HG03521 (cell line): ENCODE results near the gene GPC3.

Source experiments
- ATAC-seq: cut with Tn5 transposase; IDR thresholded peaks from one replicate; pipeline ENCODE4 v1.9.1; 2021; ENCODE audit warnings: mild to moderate bottlenecking, moderate library complexity; ENCODE audit not compliant: unreplicated experiment

The GPC3 gene

DNA sequence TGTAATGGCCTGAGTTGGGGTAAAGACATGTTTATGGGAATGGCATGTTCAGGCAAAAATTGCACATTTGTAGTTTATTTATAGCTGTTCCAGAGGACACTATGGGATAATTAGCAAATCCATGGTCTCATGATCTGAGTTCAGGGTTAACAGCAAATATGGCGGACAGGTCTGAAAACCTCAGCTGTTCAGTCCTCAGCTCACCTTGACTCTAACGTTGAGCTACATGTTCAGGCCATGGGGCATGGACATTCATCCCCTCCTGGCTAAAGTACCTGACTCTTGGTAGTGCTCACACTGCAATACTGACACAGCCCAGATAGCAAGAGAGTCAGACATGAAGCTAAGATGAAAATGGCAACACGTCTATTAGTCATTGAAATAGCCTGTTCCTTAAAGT, 408.5 kb downstream of the GPC3 start:
- ATAC-seq = no peak

DNA sequence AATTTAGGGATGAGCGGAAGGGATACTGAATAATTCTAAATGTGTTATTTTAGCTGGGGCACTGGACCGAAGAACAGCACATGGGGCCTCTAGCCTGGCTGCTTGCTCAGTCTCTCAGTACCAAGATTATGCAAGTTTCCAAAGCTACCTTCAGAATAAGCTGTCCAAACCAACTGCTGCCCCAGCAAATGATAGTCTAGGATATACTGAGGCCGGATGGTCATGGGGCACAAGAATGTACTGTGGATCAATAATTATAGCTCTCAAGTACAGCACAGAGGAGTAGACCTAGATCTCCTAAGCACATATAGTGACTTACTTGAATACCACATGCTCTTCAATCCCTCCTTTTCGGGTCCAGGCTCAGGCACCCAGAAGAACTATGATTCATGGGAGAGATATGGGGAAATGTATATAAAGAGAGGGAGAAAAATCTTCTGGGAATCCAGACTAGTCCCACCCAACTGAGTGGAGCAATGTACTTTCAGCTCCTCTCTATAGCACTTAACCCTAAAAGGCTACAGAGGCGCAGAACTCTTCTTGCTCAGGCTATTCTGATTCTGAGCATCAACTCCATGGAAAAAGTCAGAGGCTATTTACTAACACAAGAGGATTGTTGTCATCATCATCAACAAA, 409.8 kb downstream of the GPC3 start:
- ATAC-seq = no peak

DNA sequence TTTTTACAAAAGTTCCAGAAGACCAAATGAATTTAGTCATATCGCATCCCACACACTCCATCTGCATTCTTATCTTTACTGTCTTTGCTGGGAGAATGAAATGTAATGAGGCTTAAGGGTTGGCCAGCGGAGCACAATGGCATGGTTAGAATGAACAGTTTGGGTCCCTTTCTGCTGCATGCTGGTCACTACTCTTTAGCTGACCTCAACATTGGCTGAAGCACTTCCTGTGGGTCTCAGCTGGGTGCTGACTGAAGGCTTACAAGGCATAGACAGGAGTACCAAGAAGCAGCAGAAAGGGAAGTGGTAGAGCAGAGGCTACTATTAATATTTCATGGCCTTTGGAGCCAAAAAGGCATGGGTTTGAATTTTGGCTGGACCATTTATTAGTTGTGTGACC, 410.7 kb downstream of the GPC3 start:
- no peak for ATAC-seq

DNA sequence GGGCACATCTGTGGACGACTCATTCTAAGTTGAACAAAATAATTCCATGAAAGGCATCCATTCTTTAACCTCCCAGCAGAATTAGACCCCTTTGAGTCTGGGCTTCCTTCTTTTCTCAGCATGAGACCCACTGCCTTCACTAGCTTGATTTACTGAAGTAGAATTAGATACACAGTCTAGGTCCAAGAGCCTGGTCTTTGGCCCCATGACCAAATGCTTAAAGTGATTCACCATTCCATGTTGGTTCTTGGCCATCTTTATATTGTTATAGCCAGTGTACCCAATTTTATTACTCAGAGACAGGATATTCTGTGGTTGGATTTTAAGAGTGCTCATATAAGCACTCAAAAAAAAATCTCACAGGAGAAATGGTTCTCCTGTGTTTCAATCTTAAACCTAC, 414.8 kb downstream of the GPC3 start:
- no peak for ATAC-seq

DNA sequence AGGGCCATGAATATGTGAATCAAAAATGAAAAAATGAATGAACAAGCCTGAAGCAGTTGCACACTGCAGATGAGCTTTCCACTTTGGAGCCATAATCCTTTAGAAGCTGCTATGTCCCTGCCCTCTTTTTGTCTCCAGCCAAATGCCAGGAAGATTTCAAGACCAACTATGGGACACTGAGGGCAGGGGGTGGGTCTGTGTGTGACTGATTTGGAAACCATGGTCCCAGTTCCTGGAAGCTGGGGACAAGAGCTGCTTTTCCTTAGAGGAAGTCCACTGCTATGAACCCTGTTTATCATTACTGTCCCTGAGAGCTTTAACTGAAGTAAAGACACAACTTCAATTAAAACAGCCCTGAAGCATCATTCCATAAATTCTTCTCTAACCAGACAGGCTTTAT, 416.2 kb downstream of the GPC3 start:
- no peak for ATAC-seq

DNA sequence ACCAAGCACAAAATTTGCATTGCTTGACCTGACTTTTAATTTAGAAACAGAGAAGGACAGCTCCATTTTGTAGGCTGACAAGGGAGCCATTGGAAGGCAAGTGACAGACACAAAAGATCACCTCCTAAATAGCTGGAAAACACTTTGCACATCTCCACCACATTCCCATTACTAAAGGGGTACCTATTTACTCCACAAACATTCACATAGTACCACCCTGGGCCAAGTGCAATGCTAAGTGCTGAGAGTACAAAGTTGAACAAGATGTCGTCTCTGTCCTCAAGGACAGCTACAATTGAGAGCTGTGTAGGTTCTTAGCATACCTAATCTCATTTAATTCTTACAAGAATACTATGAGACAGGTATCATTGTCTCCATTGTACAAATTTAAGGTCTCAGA, 417.3 kb downstream of the GPC3 start:
- no peak for ATAC-seq

DNA sequence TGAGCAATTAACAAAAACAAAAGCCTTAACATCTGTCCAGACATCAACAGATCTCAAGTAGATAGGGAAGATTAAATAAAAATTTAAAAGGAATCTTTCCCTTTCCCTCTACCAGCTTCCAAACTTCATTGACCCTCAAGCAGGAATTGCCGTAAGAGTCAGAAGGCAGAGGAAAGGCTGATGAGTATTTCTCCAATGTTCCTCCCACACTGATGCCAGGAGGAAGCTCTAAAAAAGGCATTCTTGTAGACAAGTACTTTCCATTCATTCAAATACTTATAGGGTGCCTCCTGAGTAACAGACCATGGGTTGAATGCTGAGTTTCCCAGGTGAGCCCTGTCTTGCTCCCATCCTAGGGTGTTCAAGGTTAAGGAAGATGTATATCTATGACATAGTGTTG, 418.5 kb downstream of the GPC3 start:
- no peak for ATAC-seq

DNA sequence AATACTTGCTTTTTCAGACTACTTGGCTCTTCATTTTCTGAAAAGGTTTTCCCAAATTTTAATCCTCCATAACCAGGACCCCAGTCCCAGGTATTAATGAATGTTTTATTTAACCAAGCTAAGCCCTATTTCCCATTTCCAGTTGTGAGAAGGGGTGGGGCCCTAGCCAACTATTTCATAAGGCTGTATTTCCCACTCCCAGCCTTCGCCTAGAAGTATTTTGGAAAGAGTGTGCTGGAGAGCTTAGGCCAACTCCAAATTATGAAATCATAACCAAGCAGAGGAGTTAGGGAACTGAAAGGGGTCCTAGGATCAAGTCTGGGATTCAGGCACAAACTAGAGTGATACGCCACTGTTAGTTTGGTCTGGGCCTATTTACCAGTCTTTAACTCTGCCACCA, 421.7 kb downstream of the GPC3 start:
- ATAC-seq = no peak

DNA sequence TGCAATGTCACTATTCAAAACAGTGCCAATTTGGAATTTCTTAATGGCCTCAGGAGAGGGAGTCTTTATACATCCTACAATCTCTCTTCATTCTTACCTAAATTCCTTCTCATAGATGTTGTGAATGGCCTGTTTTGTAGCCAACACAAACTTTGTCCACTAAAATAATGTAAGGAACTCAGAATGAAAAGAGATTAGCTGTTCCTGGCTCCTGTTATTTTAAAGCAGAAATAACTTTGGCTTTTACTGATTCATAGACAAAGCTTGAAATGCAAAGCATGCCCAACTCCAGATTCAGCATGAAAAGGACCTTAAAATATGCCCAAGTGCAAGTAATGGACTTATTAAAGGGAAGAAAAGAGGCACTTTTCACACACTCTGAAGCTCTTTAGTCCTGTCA, 424.1 kb downstream of the GPC3 start:
- ATAC-seq = no peak

DNA sequence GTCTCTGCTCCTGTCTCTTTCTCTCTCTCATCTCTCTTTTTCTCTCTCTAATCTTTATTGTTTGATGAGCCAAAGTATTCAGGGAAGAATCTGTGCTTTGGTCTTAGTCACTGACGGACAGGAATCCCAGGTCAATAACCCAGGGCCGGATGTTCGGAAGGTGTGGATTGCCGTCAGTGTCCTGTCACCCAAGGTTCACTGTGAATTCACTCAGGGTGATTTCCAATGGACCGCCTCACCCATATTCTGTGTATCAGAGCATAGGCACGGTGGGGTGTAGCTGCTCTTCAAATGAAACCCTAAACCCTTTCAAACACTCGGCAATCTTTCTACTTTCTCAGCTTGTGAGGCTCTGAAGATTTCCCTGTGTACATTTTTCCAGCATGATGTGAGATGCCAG, 425.5 kb downstream of the GPC3 start:
- no peak for ATAC-seq

DNA sequence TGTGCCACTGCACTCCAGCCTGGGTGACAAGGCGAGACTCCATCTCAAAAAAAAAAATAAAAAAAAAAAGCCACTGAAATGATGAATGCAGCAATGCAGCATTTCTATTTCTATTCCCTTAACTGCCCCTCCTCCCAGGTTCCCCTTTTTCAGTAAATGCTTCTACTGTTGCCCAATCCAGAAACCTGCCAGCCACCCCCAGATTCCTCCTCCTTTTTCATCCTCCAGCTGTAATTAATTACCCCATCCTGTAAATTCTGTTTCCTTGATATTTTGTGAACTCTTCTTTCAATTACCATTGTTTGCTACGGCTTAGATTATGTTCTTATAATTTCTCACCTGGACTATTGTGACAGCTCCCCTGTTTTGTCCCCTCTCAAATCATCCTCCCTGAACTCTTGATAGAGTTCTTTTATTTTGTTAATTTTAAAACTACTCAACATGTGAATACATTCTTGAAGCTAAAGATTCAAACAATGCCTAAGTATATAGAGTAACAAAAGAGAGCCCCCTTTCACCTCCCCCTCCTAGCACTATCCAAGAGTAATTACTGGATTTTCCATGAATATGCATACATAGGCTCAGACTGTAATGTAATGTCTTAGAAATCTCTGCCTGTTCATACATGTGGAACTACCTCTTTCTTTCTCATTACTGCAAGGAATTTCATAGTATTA, 429.5 kb downstream of the GPC3 start:
- ATAC-seq = no peak

DNA sequence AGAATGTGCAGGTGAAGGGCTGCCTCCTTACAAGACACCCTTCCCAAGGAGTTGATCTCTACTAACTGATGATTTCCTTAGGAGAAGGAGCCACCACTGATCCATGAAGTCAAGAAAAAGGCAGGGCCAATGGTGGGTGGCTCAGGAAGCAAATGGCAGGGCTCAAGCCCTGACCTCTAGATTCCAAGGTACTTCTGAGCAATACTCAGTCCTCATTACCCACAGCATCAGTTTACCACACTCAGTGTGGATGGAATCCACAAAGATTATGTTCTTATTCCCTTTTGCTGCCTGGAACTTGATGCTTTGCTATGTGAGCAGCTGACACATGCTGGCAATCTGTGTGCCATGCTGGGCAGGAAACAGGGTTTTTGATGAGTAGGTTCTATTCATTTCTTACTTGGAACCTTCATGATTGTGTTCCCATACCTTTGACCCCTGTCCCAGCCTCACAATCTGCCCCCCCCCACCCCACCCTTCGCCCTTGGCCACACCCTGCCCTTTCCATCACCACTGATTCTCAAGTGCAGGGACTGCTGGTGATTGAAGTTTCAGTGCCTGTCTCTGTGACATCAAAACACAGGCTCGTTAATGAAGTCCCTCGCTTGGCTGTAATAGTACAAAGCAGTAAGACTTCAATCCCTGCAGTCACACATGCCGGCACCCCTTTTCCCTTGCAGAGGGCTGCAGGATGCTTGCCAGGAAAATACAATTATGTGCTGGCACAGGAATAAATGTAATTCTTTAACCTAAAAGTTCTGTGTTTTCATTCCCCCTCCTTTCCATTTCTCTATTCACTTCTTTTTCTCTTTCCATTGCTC, 434.5 kb downstream of the GPC3 start:
- ATAC-seq = no peak

DNA sequence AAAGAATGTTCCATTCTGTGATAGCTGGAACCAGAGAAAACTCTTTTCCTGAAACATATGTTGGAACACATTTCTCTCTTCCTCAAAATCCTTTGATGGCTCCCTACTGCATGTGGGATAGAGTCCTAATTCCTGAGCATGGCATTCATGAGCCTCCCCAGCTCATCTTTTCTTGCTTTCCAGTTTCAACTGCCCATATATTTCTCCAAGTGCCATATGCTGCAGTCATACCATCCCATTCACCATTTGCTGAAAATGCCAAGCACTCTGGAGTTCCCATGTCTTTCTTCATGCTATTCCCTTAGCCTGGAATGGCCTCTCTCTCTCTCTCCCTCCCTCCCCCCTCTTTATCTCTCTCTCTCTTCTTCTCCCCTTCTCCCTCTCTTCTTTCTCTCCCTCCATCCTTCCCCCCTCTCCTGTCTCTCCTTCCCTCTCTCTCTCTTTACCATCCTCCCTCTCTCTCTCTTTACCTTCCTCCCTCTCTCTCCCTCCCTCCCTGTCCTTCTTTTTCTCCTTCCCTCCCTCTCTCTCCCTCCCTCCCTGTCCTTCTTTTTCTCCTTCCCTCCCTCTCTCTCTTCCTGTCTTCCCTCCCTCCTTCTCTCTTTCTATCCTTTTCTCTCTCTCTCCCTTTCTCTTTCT, 436.0 kb downstream of the GPC3 start:
- no peak for ATAC-seq

DNA sequence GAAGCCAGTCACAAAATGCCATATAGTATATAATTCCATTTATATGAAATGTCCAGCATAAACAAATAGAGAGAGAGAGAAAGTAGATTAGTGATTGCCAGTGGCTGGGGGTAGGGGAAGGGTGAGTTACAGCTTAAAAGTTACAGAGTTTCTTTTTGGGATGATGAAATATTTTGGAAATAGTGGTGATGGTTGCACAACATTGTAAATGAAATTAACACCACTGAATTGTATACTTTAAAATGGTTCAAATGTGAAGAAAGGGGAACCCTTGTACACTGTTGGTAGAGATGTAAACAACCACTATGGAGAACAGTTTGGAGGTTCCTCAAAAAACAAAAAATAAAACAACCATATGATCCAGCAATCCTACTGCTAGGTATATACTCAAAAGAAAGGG, 439.0 kb downstream of the GPC3 start:
- ATAC-seq = no peak

DNA sequence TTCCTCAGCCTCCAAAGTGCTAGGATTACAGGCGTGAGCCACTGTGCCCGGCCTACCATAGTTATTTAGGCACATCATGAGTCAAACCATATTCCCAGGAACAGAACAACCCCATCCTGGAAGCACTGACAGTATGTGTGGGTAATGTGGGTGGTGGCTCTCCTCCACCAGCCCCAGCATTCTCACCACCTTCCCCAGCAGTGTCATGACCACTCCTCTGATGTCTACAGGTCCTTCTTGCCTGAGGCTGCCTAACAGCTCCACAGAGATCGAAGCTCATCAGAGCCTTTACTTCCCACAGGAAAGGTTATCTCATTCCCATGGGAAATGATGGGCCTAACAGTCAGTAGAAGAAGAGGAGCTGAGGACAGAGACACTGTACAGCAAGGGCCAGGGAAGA, 440.6 kb downstream of the GPC3 start:
- ATAC-seq = no peak

DNA sequence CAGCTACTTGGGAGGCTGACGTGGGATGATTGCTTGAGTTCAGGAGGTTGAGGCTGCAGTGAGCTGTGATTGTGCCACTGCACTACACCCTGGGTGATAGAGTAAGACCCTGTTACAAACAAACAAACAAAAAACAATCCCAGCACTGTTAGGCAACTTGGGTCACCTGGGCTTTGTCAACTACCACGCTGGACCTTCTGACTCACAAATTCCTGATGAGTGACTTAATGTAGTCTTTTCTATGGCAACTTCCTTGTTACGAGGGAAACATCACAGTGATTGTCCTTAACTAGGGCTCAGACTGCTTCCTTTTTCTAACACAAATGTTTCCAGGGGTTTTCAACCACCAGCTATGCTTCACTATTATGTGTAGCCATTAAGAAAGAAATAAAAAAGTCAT, 441.3 kb downstream of the GPC3 start:
- ATAC-seq = no peak

DNA sequence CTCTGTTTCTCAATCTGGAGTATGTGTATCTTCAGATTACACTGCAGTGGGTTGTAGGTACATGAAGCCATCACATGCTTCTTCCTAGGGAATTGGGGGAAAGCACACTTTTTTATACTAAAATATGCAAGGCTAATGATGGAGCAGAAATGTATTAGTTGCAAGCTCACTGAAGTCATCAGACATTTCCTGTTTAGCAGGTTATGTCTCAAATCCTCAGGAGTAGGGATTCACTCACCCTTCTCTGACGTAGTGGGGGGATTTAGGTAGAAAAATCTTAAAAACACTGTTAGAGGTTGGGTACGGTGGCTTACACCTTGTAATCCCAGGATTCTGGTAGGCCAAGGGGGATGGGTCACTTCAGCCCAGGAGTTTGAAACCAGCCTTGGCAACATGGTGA, 441.7 kb downstream of the GPC3 start:
- ATAC-seq = no peak

DNA sequence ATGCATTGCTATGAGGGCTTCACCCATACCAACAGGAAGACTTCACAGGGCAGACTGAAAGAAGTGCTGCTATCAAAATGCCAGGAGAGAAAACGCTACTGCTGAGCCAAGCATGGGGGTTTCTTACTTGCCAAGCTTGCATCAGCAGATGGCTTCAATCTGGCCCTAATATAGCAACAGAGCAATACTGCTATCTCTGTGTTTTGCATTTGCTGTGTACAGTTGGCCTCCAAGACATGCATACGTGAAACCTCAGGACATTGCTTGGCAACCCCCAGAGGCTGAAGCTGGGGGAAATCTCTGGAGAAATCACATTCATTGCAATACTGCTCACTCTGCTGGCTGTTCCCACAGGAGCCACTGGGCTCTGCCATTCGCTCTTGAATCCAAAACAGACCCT, 442.9 kb downstream of the GPC3 start:
- no peak for ATAC-seq

DNA sequence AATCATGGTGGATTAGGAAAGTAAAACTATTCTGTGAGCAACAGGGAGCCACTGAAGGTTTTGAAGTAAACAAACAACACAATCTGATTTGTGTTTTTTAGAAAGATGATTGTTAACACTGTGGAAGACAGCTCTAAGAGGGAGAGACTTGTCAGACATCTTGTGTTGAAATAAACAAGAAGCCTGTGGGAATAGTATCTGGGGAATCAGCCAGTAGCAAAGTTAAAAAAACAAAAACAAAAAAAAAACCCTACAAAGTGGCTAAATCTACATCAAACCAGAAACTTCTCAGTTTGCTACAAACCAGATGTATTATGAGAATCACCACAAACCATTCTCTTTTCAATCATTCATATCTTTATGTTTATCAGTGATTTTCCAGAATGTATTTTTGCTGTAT, 444.4 kb downstream of the GPC3 start:
- ATAC-seq = no peak

DNA sequence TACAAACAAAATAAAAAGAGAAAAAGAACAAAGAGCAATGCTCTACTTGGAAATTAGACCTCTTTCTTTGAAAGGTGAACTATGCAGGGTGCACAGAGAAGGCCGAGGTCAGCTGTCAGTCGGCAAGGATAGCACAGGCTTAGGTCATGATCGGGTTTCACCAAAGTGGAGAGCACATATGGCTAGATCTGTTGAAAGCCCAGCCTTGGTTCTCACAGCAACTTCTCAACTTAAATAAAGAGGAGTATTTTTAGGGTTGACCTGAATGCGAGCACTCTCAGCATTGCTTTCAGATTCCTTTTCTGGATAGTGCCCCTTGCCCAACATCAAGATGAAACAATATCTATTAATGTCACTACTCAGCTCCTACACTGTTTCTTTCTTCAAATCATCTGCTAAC, 447.2 kb downstream of the GPC3 start:
- no peak for ATAC-seq

DNA sequence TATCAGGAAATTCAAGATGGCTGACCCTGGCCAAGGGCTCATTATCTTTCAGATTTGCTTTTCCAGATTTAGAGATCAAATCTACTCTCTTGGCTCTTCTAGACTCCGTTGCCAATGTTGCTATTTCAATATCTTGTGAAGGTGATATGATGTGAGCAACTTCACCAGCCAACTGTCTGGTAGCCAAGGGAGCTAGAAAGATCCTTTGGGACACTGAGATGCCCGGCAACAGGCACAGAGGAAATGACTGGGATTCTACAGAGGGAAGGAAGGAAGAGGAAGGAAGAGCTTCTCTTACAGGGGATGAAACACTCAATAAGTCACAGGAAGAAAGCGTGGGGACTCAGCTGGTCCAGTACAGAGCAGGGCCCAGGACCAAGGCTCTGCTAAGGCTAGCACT, 448.3 kb downstream of the GPC3 start:
- ATAC-seq = no peak

DNA sequence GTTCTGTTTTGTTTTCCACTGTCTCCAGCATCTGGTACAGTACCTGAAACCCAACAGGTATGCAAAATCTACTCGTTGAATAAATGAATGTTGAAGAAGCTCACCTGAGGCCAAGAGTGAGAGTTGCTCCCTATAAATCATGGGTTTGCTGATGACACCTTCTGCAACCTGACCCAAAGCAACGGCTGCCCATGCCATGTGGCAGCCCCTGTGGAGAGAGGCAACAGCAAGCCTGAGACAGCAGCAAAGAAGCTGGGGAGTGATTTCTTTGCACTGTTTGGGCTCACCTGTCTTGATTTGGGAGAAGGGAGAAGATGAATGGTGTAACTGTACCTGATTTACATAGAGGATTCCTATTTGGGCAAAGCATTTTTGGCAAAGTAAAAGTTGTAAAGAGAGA, 450.3 kb downstream of the GPC3 start:
- no peak for ATAC-seq
